PFSK-1 (cell line): ENCODE results near the gene LHPP.

Experiments
- FOXP2 ChIP-seq: optimal IDR thresholded peaks from 2 replicates; pipeline ENCODE3; 2011; ENCODE audit warnings: borderline replicate concordance, control low read depth, inconsistent platforms; ENCODE audit not compliant: insufficient read depth; ENCODE audit errors: extremely low read length, extremely low read depth
- POLR2AphosphoS5 ChIP-seq: IDR thresholded peaks from 2 replicates; pipeline ENCODE4 v1.6.1; 2012; ENCODE audit warnings: low read depth, mild to moderate bottlenecking, control low read depth, low read length, moderate library complexity
- SIN3A ChIP-seq: IDR thresholded peaks from 2 replicates; pipeline ENCODE4 v1.6.1; 2012; ENCODE audit warnings: mild to moderate bottlenecking, low read length, moderate library complexity, borderline replicate concordance; ENCODE audit not compliant: insufficient read depth
- TAF1 ChIP-seq: IDR thresholded peaks from 2 replicates; pipeline ENCODE4 v1.6.1; 2012; ENCODE audit warnings: low read length, control low read depth, borderline replicate concordance; ENCODE audit not compliant: insufficient read depth
- TF ChIP-seq, protein P1 (sequence below), 2 experiments: IDR thresholded peaks; 2 replicates each; pipeline versions ENCODE4 v1.6.1 to v1.8.0; 2011 to 2012; ENCODE audit warnings: low read depth in 2 of 2, low read length in 2 of 2, control low read depth in 1 of 2, inconsistent platforms in 1 of 2, mild to moderate bottlenecking in 1 of 2, moderate library complexity in 1 of 2; ENCODE audit not compliant: insufficient read depth in 1 of 2

LHPP gene

GRCh38 chr10:124494046-124494807 lies 32.6 kb downstream of the LHPP start:
- TF ChIP-seq SIN3A (no peak), TAF1 (no peak), POLR2AphosphoS5 (no peak), FOXP2 (no peak)
- TF ChIP-seq, protein P1, sequence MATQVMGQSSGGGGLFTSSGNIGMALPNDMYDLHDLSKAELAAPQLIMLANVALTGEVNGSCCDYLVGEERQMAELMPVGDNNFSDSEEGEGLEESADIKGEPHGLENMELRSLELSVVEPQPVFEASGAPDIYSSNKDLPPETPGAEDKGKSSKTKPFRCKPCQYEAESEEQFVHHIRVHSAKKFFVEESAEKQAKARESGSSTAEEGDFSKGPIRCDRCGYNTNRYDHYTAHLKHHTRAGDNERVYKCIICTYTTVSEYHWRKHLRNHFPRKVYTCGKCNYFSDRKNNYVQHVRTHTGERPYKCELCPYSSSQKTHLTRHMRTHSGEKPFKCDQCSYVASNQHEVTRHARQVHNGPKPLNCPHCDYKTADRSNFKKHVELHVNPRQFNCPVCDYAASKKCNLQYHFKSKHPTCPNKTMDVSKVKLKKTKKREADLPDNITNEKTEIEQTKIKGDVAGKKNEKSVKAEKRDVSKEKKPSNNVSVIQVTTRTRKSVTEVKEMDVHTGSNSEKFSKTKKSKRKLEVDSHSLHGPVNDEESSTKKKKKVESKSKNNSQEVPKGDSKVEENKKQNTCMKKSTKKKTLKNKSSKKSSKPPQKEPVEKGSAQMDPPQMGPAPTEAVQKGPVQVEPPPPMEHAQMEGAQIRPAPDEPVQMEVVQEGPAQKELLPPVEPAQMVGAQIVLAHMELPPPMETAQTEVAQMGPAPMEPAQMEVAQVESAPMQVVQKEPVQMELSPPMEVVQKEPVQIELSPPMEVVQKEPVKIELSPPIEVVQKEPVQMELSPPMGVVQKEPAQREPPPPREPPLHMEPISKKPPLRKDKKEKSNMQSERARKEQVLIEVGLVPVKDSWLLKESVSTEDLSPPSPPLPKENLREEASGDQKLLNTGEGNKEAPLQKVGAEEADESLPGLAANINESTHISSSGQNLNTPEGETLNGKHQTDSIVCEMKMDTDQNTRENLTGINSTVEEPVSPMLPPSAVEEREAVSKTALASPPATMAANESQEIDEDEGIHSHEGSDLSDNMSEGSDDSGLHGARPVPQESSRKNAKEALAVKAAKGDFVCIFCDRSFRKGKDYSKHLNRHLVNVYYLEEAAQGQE (IDR thresholded peaks at IDR 0.05; ENCODE audit: insufficient read depth in 1 of 2, low read depth in 2 of 2, low read length in 2 of 2) = no peak

DNA sequence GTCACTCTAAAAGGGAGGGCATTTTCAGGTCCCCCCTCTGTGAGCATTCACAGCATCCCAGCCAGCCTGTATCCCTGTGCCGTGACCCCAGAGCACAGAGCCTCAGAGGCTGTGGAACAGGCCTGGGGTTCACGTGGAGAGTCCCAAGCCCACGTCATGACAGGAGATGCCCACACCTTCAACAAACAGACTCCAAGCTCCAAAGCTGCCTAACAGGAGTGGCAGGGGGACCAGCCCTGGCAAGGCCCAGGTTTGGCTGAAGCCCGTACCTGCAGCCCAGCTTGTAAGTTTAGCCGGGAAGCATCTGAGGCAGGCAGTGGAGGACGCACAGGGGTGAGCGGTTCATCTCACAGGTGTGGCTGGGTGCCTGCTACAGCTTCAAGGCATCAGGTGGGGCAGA lies 33.5 kb downstream of the LHPP start:
- no peak for TF ChIP-seq TAF1
- TF ChIP-seq, protein P1 (IDR thresholded peaks at IDR 0.05; ENCODE audit: insufficient read depth in 1 of 2, low read depth in 2 of 2, low read length in 2 of 2) = no peak
- no peak for TF ChIP-seq SIN3A

GRCh38 chr10:124495725-124496124 lies 34.1 kb downstream of the LHPP start:
- TF ChIP-seq TAF1 (no peak), POLR2AphosphoS5 (no peak), FOXP2 (no peak)
- TF ChIP-seq, protein P1 (IDR thresholded peaks at IDR 0.05; ENCODE audit: insufficient read depth in 1 of 2, low read depth in 2 of 2, low read length in 2 of 2) = no peak

DNA sequence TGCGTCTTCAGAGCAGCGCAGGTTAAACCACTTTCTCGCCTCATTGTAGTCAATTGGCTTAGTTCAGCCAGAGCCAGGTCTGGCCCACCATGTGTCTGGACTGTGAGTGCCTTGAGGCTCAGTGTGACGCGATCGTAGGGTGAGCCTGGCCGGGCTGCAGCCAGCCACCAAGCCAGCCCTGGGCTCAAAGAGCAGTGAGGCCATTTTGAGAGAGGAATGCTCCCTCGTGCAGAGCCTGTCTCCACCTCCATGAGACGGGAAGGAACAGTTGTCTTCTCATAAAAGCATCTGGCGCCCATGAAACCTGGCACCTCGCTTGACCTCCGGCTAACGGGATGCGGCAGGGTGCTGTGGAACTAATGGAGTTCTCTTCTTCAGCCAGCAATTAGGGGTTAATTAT lies 34.5 kb downstream of the LHPP start:
- TF ChIP-seq, protein P1 (IDR thresholded peaks at IDR 0.05; ENCODE audit: insufficient read depth in 1 of 2, low read depth in 2 of 2, low read length in 2 of 2) = no peak
- TF ChIP-seq FOXP2 (no peak), TAF1 (no peak), POLR2AphosphoS5 (no peak), SIN3A (no peak)

DNA sequence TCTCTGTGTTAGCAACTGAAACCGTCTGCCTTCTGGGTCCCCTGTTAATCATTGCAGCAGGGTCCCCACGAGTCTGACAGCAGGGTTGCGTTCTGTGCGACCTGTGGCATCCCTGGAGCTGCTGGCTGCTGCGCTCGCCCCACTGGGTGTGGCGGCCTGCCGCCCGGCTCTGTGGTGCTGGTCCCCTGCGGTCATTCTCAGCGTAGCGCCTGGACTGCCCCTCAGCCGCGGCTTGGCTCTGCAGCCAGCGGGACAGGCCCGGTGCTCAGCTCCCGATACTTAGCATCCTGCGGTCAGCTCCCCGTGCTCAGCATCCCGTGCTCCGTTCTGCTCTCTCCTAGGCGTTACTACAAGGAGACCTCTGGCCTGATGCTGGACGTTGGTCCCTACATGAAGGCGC lies 35.0 kb downstream of the LHPP start:
- TF ChIP-seq SIN3A (no peak), TAF1 (no peak), FOXP2 (no peak), POLR2AphosphoS5 (no peak)
- TF ChIP-seq, protein P1 (IDR thresholded peaks at IDR 0.05; ENCODE audit: insufficient read depth in 1 of 2, low read depth in 2 of 2, low read length in 2 of 2) = no peak
